ENCODE data around the gene DDX10. TPM values are rescaled to one million over a fixed set of nuclear protein-coding genes. Genes with fewer than 3 reads are reported as not detected.

DDX10 gene
- total RNA-seq, 1 donor from 2014 or later: 34.7 TPM

DNA sequence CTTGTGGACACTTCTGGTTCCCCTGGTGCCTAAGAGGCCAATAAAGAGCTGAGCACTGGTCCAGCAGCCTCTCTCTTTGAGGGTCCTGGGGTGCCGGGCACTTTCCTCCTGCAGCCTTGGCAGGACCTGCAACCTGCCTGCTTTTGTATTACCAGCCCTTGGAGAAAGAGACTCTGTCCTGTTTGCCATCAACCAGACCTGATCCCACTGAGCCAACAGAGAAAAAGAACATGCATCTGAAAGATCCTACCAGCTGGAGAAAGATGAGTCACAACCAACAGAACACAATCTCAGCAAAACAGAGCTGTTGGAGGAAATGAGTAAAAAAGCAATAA lies 321.0 kb downstream of the DDX10 start:
- Mint-ChIP-seq H3K9me3 (peaks cover 7% of the 10 kb centered on the region), H3K27ac (no peak overlapping the region), H3K27me3 (no peaks in the 10 kb centered on the region), H3K4me1 (ENCODE audit: unreplicated experiment) (no peaks in the 10 kb centered on the region), H3K4me3 (no peak overlapping the region), H3K36me3 (no peaks in the 10 kb centered on the region)
- TF ChIP-seq, protein P1, sequence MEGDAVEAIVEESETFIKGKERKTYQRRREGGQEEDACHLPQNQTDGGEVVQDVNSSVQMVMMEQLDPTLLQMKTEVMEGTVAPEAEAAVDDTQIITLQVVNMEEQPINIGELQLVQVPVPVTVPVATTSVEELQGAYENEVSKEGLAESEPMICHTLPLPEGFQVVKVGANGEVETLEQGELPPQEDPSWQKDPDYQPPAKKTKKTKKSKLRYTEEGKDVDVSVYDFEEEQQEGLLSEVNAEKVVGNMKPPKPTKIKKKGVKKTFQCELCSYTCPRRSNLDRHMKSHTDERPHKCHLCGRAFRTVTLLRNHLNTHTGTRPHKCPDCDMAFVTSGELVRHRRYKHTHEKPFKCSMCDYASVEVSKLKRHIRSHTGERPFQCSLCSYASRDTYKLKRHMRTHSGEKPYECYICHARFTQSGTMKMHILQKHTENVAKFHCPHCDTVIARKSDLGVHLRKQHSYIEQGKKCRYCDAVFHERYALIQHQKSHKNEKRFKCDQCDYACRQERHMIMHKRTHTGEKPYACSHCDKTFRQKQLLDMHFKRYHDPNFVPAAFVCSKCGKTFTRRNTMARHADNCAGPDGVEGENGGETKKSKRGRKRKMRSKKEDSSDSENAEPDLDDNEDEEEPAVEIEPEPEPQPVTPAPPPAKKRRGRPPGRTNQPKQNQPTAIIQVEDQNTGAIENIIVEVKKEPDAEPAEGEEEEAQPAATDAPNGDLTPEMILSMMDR (conservative IDR thresholded peaks at IDR 0.05): no peak
- no peak for DNase-seq (ENCODE audit: extremely low spot score, unreplicated experiment)

Other genes with a start within 250 kb of the DDX10 start
- gene C11orf65, start 197.5 kb upstream of the DDX10 start, total RNA-seq (ENCODE audit: low replicate concordance): 0.70 and 1.0 TPM in 2 replicates
- 19.2 and 23.8 TPM in 2 replicates for gene POGLUT3, start 166.7 kb upstream of the DDX10 start, total RNA-seq (ENCODE audit: low replicate concordance)
- gene EXPH5, start 71.3 kb upstream of the DDX10 start, total RNA-seq (ENCODE audit: low replicate concordance): 15.2 and 37.4 TPM in 2 replicates

Data from type B pancreatic cell (in vitro differentiated cells).